ENCODE data around the gene ANKRD60. TPM values are rescaled to one million over a fixed set of nuclear protein-coding genes. Genes with fewer than 3 reads are reported as not detected.
A peak's percentile ranks its signal among the peaks of the same experiment; 100 is the strongest.

The ANKRD60 gene
- total RNA-seq, 6 experiments from 2014 or later: not detected

- peak; percentile 38; the same call in 1 of the 2 replicates for TF ChIP-seq CTCF (IDR thresholded peaks at IDR 0.05)
- peak; percentile 68 for DNase-seq
- Mint-ChIP-seq H3K36me3 (ENCODE audit: low read depth) (peaks cover 5% of the 10 kb centered on the region), H3K4me3 (peak overlapping the region; percentile 70), H3K27ac (peak overlapping the region; percentile 34), H3K27me3 (ENCODE audit: insufficient read depth) (peaks cover 61% of the 10 kb centered on the region), H3K9me3 (peaks cover 9% of the 10 kb centered on the region), H3K4me1 (ENCODE audit: low read depth) (peaks cover 14% of the 10 kb centered on the region)
Measured at GRCh38 chr20:58219342-58219700, 9.1 kb downstream of the ANKRD60 start.

GRCh38 chr20:58218665-58219341 is 9.7 kb downstream of the ANKRD60 start:
- Mint-ChIP-seq H3K27ac (peak overlapping the region; percentile 34), H3K4me1 (ENCODE audit: low read depth) (peaks cover 14% of the 10 kb centered on the region), H3K9me3 (peaks cover 9% of the 10 kb centered on the region), H3K4me3 (peak overlapping the region; percentile 70), H3K36me3 (ENCODE audit: low read depth) (peaks cover 5% of the 10 kb centered on the region), H3K27me3 (ENCODE audit: insufficient read depth) (peaks cover 61% of the 10 kb centered on the region)
- no peak for DNase-seq
- TF ChIP-seq CTCF (IDR thresholded peaks at IDR 0.05): no peak

GRCh38 chr20:58216334-58216733 is 12.1 kb downstream of the ANKRD60 start:
- peaks cover 56% of the 10 kb centered on the region for H3K27me3 Mint-ChIP-seq (ENCODE audit: insufficient read depth)
- H3K4me1 Mint-ChIP-seq (ENCODE audit: low read depth): peaks cover 24% of the 10 kb centered on the region
- no peak overlapping the region for H3K4me3 Mint-ChIP-seq
- peaks cover 9% of the 10 kb centered on the region for H3K9me3 Mint-ChIP-seq
- H3K27ac Mint-ChIP-seq: no peak overlapping the region
- H3K36me3 Mint-ChIP-seq (ENCODE audit: low read depth): peaks cover 5% of the 10 kb centered on the region
- no peak for TF ChIP-seq CTCF (IDR thresholded peaks at IDR 0.05)
- DNase-seq: no peak

GRCh38 chr20:58215116-58215515 is 13.3 kb downstream of the ANKRD60 start:
- TF ChIP-seq CTCF (IDR thresholded peaks at IDR 0.05): no peak
- H3K27me3 Mint-ChIP-seq (ENCODE audit: insufficient read depth): peaks cover 48% of the 10 kb centered on the region
- no peak overlapping the region for H3K27ac Mint-ChIP-seq
- no peak for DNase-seq
- no peak overlapping the region for H3K4me3 Mint-ChIP-seq
- peaks cover 5% of the 10 kb centered on the region for H3K36me3 Mint-ChIP-seq (ENCODE audit: low read depth)
- peaks cover 9% of the 10 kb centered on the region for H3K9me3 Mint-ChIP-seq
- peaks cover 24% of the 10 kb centered on the region for H3K4me1 Mint-ChIP-seq (ENCODE audit: low read depth)

GRCh38 chr20:58214310-58214709 is 14.1 kb downstream of the ANKRD60 start:
- H3K4me1 Mint-ChIP-seq (ENCODE audit: low read depth): peaks cover 18% of the 10 kb centered on the region

More at GRCh38 chr20:58214310-58214709, 14.1 kb downstream of the ANKRD60 start:
- Mint-ChIP-seq H3K9me3 (peaks cover 9% of the 10 kb centered on the region), H3K4me3 (no peak overlapping the region), H3K27me3 (ENCODE audit: insufficient read depth) (peaks cover 43% of the 10 kb centered on the region), H3K36me3 (ENCODE audit: low read depth) (peaks cover 5% of the 10 kb centered on the region), H3K27ac (no peak overlapping the region)
- no peak for TF ChIP-seq CTCF (IDR thresholded peaks at IDR 0.05)
- no peak for DNase-seq

Data from HFFc6 (cell line).